CD4-positive, alpha-beta T cell (primary cell): ENCODE results near the gene NOS1AP. TPM values are rescaled to one million over a fixed set of nuclear protein-coding genes. Genes with fewer than 3 reads are reported as not detected.

ENCODE experiments used
- ATAC-seq: fragments of 200-7000 bp; cut with Tn5 transposase; one replicate; pipeline ENCODE4 v1.10.0; 2022; ENCODE audit warnings: mild to moderate bottlenecking; ENCODE audit not compliant: poor library complexity
- CTCF ChIA-PET: fragments of 350-600 bp; sonication (Branson Sonifier 250); formaldehyde crosslinking; loops from one replicate; lab custom pipeline; 2021; ENCODE audit warnings: antibody characterized with exemption, inconsistent platforms; lab: Charles Lee
- POLR2A ChIA-PET: fragments of 350-600 bp; sonication (Branson Sonifier 250); formaldehyde crosslinking; loops from one replicate; lab custom pipeline; 2021; ENCODE audit warnings: antibody characterized with exemption, inconsistent platforms; lab: Charles Lee
- DNase-seq, 14 experiments: peaks; one replicate each; pipeline ENCODE4 v3.0.0-alpha.2; 2013 to 2020; ENCODE audit warnings: mixed read lengths in 2 of 14
- H3K27ac ChIP-seq, 2 donors: one replicate each; pipeline versions ENCODE4 v1.5.1 to v1.7.0; 2013; ENCODE audit warnings: low read length in 2 of 2, low read depth in 1 of 2, mild to moderate bottlenecking in 1 of 2
- H3K27me3 ChIP-seq, 2 experiments: 1 replicate in 1 of 2; 2 replicates in 1 of 2; pipeline versions ENCODE4 v1.6.1 to v1.7.0; 2013; ENCODE audit warnings: low read length in 2 of 2, control low read depth in 1 of 2, mild to moderate bottlenecking in 1 of 2, moderate library complexity in 1 of 2; ENCODE audit not compliant: insufficient read depth in 2 of 2, control insufficient read depth in 1 of 2
- H3K36me3 ChIP-seq: one replicate; pipeline ENCODE4 v1.6.1; 2013; ENCODE audit warnings: low read length, control low read depth; ENCODE audit not compliant: insufficient read depth
- H3K4me1 ChIP-seq: one replicate; pipeline ENCODE4 v1.6.1; 2013; ENCODE audit warnings: low read length, control low read depth; ENCODE audit not compliant: insufficient read depth
- H3K4me3 ChIP-seq: one replicate; pipeline ENCODE4 v1.5.1; 2013; ENCODE audit warnings: mild to moderate bottlenecking, low read length, moderate library complexity
- H3K9me3 ChIP-seq, 2 experiments: 1 replicate in 1 of 2; 2 replicates in 1 of 2; pipeline versions ENCODE4 v1.6.1 to v1.7.0; 2013; ENCODE audit warnings: low read length in 2 of 2, mild to moderate bottlenecking in 2 of 2, control low read depth in 1 of 2, moderate library complexity in 1 of 2; ENCODE audit not compliant: control insufficient read depth in 1 of 2, insufficient read depth in 1 of 2
- H3K27ac Mint-ChIP-seq: one replicate; pipeline ENCODE4 v1.8.0; 2020; ENCODE audit warnings: mixed read lengths
- H3K27me3 Mint-ChIP-seq: one replicate; pipeline ENCODE4 v1.8.0; 2021; ENCODE audit warnings: mixed read lengths
- H3K36me3 Mint-ChIP-seq: one replicate; pipeline ENCODE4 v1.8.0; 2021; ENCODE audit warnings: low read depth, mixed read lengths
- H3K4me1 Mint-ChIP-seq: one replicate; pipeline ENCODE4 v1.8.0; 2021; ENCODE audit warnings: low read depth, mixed read lengths
- H3K4me3 Mint-ChIP-seq: one replicate; pipeline ENCODE4 v1.8.0; 2020; ENCODE audit warnings: mild to moderate bottlenecking, mixed read lengths
- H3K9me3 Mint-ChIP-seq: one replicate; pipeline ENCODE4 v1.8.0; 2020; ENCODE audit warnings: mixed read lengths
- intact Hi-C, 2 experiments: fragments of 100-400 bp; cut with DNase I in 1 of 2; cut with micrococcal nuclease in 1 of 2; formaldehyde crosslinking; loops; one replicate each; pipeline versions ENCODE4 v1.15.1 to v1.9.0; 2023 to 2025; cut with DNase I, micrococcal nuclease
- total RNA-seq, 174 experiments: library from RNA in 2 of 174; stranded (reverse) in 2 of 174; gene quantifications; one replicate each; pipeline ENCODE4 v1.2.3 and lab custom pipeline; 2021 to 2026
- TF ChIP-seq, protein P1 (sequence below): fragments of 200-600 bp; IDR thresholded peaks from one replicate; pipeline ENCODE4 v1.8.0; 2022; ENCODE audit warnings: antibody characterized with exemption, mild to moderate bottlenecking

The NOS1AP gene
- total RNA-seq, 2 experiments from 2014 or later = not detected

DNA sequence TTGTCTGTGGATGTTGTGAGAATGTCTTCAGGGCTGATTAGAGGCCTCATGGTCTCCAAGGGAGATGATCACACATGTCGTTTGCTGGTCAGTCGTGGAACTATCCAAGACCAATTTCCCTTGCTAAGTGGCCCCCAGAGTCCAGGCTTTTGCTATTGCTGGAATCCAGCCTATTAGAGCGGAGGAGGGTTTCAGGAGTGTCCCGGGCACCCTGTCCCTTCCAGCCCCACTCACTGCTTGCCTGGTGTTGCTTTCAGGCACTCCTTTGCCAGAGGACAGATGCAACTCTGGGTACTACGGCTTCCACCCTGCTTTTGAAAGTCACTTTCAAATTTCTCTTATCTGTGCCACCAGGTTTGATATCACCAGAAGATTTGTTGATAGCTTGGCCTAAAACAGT, 149.1 kb downstream of the NOS1AP start:
- Mint-ChIP-seq H3K4me3 (no peak overlapping the region), H3K36me3 (no peaks in the 10 kb centered on the region)
- CTCF ChIA-PET = no interaction called here

DNA sequence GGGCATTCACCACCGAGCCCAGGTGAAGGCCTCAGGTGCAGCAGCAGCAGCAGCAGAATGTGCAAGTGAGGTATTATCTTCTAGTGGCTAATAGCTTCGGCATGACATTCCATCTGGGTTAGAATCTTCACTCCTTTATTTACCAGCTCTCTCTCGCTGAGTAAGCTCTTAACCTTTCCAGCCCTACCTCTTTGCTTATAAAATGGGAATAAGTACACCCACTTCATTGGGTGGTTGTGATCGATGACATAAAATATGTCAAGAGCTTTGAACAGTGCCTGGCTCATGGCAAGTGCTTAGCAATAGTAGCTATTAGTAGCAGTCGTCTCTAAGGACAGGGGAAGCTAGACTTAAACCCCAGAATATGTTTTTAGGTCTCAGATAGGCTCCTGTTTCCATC, 149.5 kb downstream of the NOS1AP start:
- no peaks in the 10 kb centered on the region for H3K9me3 ChIP-seq
- ATAC-seq (no peak), DNase-seq (no peak)
- peaks cover 59% of the 10 kb centered on the region for H3K27me3 Mint-ChIP-seq
- intact Hi-C loops = no loop called here
- no peaks in the 10 kb centered on the region for H3K4me1 Mint-ChIP-seq
- ChIA-PET CTCF (no interaction called here), POLR2A (no interaction called here)
- TF ChIP-seq, protein P1, sequence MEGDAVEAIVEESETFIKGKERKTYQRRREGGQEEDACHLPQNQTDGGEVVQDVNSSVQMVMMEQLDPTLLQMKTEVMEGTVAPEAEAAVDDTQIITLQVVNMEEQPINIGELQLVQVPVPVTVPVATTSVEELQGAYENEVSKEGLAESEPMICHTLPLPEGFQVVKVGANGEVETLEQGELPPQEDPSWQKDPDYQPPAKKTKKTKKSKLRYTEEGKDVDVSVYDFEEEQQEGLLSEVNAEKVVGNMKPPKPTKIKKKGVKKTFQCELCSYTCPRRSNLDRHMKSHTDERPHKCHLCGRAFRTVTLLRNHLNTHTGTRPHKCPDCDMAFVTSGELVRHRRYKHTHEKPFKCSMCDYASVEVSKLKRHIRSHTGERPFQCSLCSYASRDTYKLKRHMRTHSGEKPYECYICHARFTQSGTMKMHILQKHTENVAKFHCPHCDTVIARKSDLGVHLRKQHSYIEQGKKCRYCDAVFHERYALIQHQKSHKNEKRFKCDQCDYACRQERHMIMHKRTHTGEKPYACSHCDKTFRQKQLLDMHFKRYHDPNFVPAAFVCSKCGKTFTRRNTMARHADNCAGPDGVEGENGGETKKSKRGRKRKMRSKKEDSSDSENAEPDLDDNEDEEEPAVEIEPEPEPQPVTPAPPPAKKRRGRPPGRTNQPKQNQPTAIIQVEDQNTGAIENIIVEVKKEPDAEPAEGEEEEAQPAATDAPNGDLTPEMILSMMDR = no peak
- no peak overlapping the region for H3K4me3 ChIP-seq
- no peaks in the 10 kb centered on the region for H3K36me3 ChIP-seq
- H3K4me1 ChIP-seq = no peaks in the 10 kb centered on the region
- no peak overlapping the region for H3K27ac Mint-ChIP-seq
- H3K27me3 ChIP-seq = no peaks in the 10 kb centered on the region
- no peaks in the 10 kb centered on the region for H3K36me3 Mint-ChIP-seq
- no peak overlapping the region for H3K27ac ChIP-seq
- H3K9me3 Mint-ChIP-seq = no peaks in the 10 kb centered on the region
- no peak overlapping the region for H3K4me3 Mint-ChIP-seq

More for the DNA sequence above, 149.1 kb downstream of the NOS1AP start:
- H3K27ac Mint-ChIP-seq = no peak overlapping the region
- peaks cover 60% of the 10 kb centered on the region for H3K27me3 Mint-ChIP-seq
- no peak overlapping the region for H3K27ac ChIP-seq
- H3K27me3 ChIP-seq = no peaks in the 10 kb centered on the region
- no peaks in the 10 kb centered on the region for H3K36me3 ChIP-seq
- H3K9me3 ChIP-seq = no peaks in the 10 kb centered on the region
- DNase-seq (no peak), ATAC-seq (no peak)
- H3K4me1 Mint-ChIP-seq = no peaks in the 10 kb centered on the region
- H3K4me1 ChIP-seq = no peaks in the 10 kb centered on the region
- intact Hi-C loops = no loop called here
- H3K9me3 Mint-ChIP-seq = no peaks in the 10 kb centered on the region
- H3K4me3 ChIP-seq = no peak overlapping the region
- TF ChIP-seq, protein P1 = no peak
- POLR2A ChIA-PET = no interaction called here

DNA sequence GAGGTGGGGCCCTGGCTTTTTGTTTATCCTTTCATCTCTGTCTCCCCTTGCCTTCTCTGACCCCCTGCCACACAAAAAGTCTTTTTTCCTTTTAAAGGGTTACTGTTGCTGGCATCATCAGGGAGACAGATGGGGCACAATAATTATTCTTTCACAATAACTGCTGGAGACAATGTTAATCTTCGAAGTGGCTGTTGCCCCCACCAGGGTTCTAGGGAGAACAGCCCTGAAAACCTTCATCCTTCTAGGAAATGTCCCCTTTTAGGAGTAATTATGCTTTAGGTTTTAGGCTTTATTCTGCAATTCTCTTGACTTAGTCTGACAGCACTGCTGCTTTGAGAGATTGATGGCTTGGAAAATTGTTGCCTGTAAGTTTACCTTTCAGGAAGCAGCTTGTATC, 150.0 kb downstream of the NOS1AP start:
- DNase-seq (no peak), ATAC-seq (no peak)
- Mint-ChIP-seq H3K9me3 (no peaks in the 10 kb centered on the region), H3K27ac (no peak overlapping the region), H3K36me3 (no peaks in the 10 kb centered on the region), H3K4me1 (no peaks in the 10 kb centered on the region), H3K27me3 (peaks cover 55% of the 10 kb centered on the region), H3K4me3 (no peak overlapping the region)
- Histone ChIP-seq H3K4me3 (no peak overlapping the region), H3K9me3 (no peaks in the 10 kb centered on the region), H3K4me1 (no peaks in the 10 kb centered on the region), H3K27ac (no peak overlapping the region), H3K36me3 (no peaks in the 10 kb centered on the region), H3K27me3 (no peaks in the 10 kb centered on the region)
- TF ChIP-seq, protein P1 = no peak
- intact Hi-C loops = no loop called here
- ChIA-PET POLR2A (no interaction called here), CTCF (interaction anchor here (1.6 kb wide), 1 partner anchor 61 kb away, joined by 3 read pairs; no protein-coding TSS in a partner anchor)
